Measurements from ENCODE around the gene GLRA1.

Gene GLRA1

GRCh38 chr5:151805414-151806223 is 119.0 kb downstream of the GLRA1 start:
- no peak for DNase-seq (ENCODE audit: low read depth)
- H3K4me3 ChIP-seq (ENCODE audit: low read length) = no peak overlapping the region
- TF ChIP-seq CTCF (IDR thresholded peaks at IDR 0.05; ENCODE audit: insufficient read depth, low read depth, low read length, missing control alignments) = no peak

- TF ChIP-seq CTCF (IDR thresholded peaks at IDR 0.05; ENCODE audit: insufficient read depth, low read depth, low read length, missing control alignments) = no peak
- DNase-seq (ENCODE audit: low read depth) = no peak
Observed at GRCh38 chr5:151800532-151800931, 124.1 kb downstream of the GLRA1 start.

GRCh38 chr5:151799407-151799806 is 125.2 kb downstream of the GLRA1 start:
- no peak overlapping the region for H3K4me3 ChIP-seq (ENCODE audit: low read length)
- no peak for TF ChIP-seq CTCF (IDR thresholded peaks at IDR 0.05; ENCODE audit: insufficient read depth, low read depth, low read length, missing control alignments)
- peak; percentile 46 for DNase-seq (ENCODE audit: low read depth)

More at GRCh38 chr5:151800532-151800931, 124.1 kb downstream of the GLRA1 start:
- H3K4me3 ChIP-seq (ENCODE audit: low read length) = no peak overlapping the region

GRCh38 chr5:151798674-151799073 is 126.0 kb downstream of the GLRA1 start:
- H3K4me3 ChIP-seq (ENCODE audit: low read length) = no peak overlapping the region
- DNase-seq (ENCODE audit: low read depth) = peak; percentile 18
- no peak for TF ChIP-seq CTCF (IDR thresholded peaks at IDR 0.05; ENCODE audit: insufficient read depth, low read depth, low read length, missing control alignments)

DNA sequence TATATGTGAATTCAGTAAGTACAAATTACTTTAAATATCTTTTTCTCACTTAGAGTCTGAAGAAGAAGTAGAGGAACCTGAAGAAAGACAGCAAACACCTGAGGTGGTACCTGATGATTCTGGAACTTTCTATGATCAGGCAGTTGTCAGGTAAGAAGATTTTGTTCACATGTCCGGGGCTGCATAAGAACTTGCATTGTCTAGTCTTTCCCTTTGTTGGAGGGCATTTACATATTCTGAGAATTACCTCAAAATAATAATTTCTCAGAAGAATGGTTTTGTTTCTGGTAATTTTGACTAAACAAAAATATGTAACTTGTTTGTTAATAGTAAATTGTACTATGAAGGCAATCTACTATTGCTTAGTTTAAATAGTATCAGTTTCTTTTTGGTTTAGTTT is 129.2 kb downstream of the GLRA1 start:
- no peak for TF ChIP-seq CTCF (IDR thresholded peaks at IDR 0.05; ENCODE audit: insufficient read depth, low read depth, low read length, missing control alignments)
- no peak overlapping the region for H3K4me3 ChIP-seq (ENCODE audit: low read length)
- no peak for DNase-seq (ENCODE audit: low read depth)

- no peak overlapping the region for H3K4me3 ChIP-seq (ENCODE audit: low read length)
- no peak for DNase-seq (ENCODE audit: low read depth)
- no peak for TF ChIP-seq CTCF (IDR thresholded peaks at IDR 0.05; ENCODE audit: insufficient read depth, low read depth, low read length, missing control alignments)
Observed at GRCh38 chr5:151793358-151793757, 131.3 kb downstream of the GLRA1 start.

DNA sequence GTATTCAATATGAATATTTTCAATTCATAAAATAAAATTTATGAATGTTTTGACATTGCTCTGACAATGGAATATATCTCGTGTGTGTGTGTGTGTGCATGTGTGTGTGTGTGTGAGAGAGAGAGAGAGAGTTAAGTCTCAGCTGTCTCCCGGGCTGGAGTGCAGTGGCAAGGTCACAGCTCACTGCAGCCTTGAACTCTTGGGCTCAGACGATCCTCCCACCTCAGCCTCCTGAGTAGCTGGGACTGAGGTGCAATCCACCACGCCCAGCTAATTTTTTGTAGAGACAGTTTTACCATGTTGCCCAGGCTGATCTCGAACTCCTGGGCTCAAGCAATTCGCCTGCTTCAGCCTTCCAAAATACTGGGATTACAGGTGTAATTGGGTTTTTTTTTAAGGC is 136.8 kb downstream of the GLRA1 start:
- no peak overlapping the region for H3K4me3 ChIP-seq (ENCODE audit: low read length)
- no peak for DNase-seq (ENCODE audit: low read depth)
- TF ChIP-seq CTCF (IDR thresholded peaks at IDR 0.05; ENCODE audit: insufficient read depth, low read depth, low read length, missing control alignments) = no peak

Data from epithelial cell of esophagus (primary cell).